GM19239 (cell line): ENCODE measurements around the gene CDC42BPA.

Experiments
- DNase-seq: peaks from one replicate; pipeline ENCODE4 v3.0.0; 2011; ENCODE audit warnings: low spot score; ENCODE audit not compliant: insufficient read length
- FAIRE-seq: peaks from 2 replicates; lab custom pipeline; 2011; peaks lifted over from hg19 to GRCh38; lab: Jason Lieb, UNC

CDC42BPA gene

DNA sequence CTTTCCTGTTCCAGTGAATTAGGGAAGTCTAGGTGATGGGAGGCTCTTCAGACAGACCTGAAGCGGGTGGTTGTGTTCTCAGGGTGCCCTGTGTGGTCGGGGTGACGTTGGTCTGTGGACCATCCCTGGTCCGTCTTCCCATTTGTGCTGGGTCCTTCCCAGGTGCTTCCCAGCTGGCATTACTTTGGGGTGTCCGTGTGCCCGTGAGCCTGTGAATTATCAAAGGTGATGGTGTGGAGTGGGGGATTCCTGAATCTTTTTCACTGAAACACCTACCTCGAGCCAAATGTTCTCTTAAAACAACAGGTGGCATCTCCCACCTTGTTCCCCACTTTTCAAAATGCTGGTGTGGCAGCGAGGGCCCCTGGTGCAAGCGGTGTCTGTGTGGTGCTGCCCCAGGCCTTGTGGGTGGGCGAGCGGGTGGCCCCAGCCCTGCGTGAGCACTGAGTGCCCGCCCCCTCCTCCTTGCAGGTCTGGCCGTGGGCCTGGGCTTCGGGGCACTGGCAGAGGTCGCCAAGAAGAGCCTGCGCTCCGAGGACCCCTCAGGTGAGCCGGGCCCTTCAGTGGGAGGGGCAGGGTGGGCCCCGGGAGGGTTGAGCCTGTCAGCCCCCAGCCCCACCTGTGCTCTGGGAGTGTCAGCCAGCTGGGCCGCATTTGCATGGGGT, 341.2 kb downstream of the CDC42BPA start:
- FAIRE-seq (no peak), DNase-seq (no peak)

GRCh38 chr1:226976276-226976977, 341.9 kb downstream of the CDC42BPA start:
- DNase-seq (no peak), FAIRE-seq (no peak)

- no peak for DNase-seq
- no peak for FAIRE-seq
Measured at GRCh38 chr1:226975259-226976250, 342.7 kb downstream of the CDC42BPA start.

DNA sequence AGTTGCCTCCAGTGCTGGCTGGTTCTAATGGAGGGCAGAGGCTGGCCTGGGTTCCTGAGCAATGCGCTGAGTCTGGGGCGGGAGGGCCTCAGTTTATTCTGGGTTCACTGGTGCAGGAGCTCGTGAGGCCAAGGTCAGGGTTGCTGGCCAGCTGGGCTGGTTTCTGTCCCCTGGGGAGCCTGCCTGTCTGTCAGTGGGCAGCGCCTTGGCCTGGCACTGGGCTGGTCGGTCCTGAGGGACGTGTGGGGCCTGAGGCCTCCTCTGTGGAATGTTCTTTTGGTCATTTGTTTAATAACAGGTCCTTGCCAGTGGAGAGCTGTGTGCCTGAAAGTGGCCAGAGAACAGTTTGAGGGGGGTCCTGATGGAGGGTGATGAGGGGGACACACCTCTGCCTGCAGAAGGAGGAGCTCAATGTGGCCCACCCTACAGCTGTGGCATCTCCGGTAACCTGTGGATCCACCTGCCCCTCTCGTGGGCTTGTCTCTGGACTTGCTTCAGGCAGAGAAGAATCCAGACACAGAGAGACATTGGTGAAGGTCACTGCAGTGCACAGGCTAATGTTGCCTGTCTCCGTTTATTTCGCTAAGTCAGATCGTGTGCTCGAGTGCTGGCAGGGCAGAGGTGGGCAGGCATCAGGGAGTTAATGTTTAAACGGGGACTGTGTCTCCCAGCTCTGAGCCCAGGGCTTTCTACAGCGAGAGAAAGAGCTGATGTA, 343.6 kb downstream of the CDC42BPA start:
- FAIRE-seq (no peak), DNase-seq (no peak)

GRCh38 chr1:226973898-226974543, 344.3 kb downstream of the CDC42BPA start:
- DNase-seq (no peak), FAIRE-seq (no peak)

GRCh38 chr1:226973371-226973897, 344.9 kb downstream of the CDC42BPA start:
- no peak for FAIRE-seq

GRCh38 chr1:226972931-226973330, 345.4 kb downstream of the CDC42BPA start:
- no peak for DNase-seq

More at GRCh38 chr1:226973371-226973897, 344.9 kb downstream of the CDC42BPA start:
- DNase-seq, result no peak

DNA sequence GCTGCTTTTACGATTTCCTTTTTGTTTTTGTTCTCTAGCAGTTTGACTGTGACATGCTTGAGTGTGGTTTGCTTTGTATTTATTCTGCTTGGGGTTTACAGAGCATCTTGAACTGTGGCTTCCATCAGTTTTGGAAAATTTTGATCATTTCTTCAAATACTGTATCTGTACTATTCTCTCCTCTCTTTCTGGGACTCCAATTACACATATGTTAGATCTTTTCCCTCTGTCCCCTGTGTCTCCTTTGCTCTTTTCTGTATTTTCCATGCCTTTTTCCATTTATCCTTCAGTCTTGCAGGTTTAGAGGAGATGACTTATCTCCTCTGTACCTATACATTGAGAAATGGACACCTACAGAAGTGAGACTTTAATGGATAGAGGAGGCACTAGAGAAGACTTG, 346.5 kb downstream of the CDC42BPA start:
- FAIRE-seq (no peak), DNase-seq (no peak)

More at GRCh38 chr1:226972931-226973330, 345.4 kb downstream of the CDC42BPA start:
- no peak for FAIRE-seq

DNA sequence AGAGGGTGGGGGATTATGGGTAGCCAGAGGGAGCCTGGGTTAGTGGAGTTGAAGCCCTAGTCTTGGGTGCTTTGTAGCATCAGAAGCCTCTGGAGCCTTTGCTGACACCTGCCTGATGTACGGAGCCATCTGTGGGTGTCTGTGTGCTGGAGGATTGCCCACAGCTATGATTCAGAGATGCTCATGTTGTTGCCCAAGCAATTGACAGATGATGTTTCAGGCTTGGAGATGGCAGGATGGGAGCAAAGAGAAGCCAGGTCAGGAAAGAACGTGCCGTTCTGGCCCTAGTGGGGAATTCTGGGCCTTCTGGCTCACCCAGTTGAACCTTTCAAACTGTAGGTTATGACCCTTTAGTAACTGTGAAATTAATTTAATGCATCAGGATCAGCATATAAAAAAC, 350.6 kb downstream of the CDC42BPA start:
- no peak for DNase-seq
- FAIRE-seq, result no peak

DNA sequence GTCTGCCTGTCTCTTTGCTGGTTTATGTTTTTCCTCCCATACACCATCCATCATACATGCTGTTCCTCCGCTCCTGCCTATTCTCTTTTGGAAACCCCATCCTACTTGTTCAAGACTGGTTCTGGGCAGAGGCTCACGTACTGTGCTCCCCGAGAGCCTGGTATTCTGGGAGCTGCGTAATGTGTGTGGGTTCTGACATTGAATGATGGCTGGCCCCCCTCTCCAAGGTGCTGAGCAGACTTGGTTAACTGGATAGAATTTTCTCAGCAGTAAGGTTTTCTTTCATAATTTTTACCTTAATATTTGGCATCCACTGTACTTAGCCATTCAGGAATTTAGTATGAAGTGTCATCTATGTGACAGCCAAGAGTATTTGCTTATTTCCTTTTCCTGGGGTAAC, 351.6 kb downstream of the CDC42BPA start:
- no peak for DNase-seq
- no peak for FAIRE-seq

GRCh38 chr1:226965581-226966440, 352.5 kb downstream of the CDC42BPA start:
- DNase-seq (no peak), FAIRE-seq (no peak)

DNA sequence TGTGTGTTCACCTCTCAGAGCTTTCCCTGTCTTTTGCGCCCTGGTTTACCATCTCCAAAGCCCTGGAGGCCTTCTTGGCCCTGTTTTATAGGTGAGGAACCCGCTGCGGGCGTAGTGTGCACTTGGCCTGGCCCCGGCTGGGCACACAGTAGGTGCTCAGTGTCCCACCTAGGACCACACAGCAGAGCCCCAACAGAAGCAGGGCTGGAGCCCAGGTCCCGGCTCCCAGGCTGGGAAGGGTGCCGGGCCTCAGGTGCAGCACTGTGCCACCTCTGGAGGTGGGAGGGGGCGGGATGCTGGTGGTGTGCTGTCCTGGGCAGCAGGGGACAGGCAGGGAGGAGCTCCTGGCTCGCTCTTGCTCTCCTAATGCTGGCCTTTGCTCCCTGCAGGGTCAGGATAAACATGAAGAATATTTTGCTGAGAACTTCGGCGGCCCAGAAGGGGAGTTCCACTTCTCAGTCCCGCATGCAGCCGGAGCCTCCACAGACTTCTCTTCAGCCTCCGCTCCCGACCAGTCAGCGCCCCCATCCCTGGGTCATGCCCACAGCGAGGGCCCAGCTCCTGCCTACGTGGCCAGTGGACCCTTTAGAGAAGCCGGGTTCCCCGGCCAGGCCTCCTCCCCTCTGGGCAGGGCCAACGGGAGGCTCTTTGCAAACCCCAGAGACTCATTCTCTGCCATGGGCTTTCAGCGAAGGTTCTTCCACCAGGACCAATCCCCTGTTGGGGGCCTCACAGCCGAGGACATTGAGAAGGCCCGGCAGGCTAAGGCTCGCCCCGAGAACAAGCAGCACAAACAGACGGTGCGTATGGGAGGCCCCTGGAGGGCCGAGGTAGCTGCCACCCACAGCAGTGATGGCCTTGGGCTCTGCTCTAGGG, 353.4 kb downstream of the CDC42BPA start:
- DNase-seq (no peak), FAIRE-seq (no peak)

GRCh38 chr1:226964068-226964425, 354.2 kb downstream of the CDC42BPA start:
- DNase-seq, result no peak
- no peak for FAIRE-seq

GRCh38 chr1:226962421-226963391, 355.6 kb downstream of the CDC42BPA start:
- FAIRE-seq (no peak), DNase-seq (no peak)

GRCh38 chr1:226960944-226961765, 357.1 kb downstream of the CDC42BPA start:
- FAIRE-seq (no peak), DNase-seq (no peak)

DNA sequence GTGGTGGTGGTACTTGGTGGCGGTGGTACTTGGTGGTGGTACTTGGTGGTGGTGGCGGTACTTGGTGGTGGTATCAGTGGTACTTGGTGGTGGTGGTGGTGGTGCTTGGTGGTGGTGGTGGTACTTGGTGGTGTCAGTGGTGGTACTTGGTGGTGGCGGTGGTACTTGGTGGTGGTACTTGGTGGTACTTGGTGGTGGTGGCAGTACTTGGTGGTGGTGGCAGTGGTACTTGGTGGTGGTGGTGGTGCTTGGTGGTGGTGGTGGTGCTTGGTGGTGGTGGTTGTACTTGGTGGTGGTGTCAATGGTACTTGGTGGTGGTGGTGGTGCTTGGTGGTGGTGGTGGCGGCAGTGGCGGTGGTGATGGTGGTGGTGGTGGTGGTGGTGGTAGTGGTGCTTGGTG, 358.0 kb downstream of the CDC42BPA start:
- DNase-seq (no peak), FAIRE-seq (no peak)
